ENCODE results near the gene SIL1. TPM values are rescaled to one million over a fixed set of nuclear protein-coding genes. Genes with fewer than 3 reads are reported as not detected.

The SIL1 gene
- total and polyA plus RNA-seq, 2 of the 8 experiments (the other 6 are each of a cell fraction or from before 2014, with no cell fraction given), result 8.3 to 12.8 TPM

DNA sequence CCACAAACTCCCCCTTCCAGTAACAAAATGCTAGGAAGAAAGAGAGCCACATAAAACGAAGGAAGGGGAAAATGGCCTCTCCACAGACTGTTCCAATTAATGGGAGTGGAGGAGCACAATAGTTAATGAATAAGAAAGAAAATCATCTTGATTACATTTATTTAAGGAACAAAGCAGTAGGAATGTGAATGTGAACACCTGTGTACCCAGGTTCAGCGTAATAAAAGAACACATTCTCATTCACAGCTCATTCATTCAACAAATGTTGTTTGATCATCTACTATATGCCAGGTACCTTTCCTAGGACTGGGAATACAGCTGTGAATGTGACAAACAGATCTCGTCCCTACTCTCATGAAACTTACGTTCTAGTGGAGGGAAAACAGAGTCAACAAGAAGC is 35.7 kb downstream of the SIL1 start:
- ChIA-PET CTCF (ENCODE audit: partially characterized antibody) (interaction anchor here (0.7 to 1.3 kb wide), 5 partner anchors 11 to 293 kb away, joined by 3 to 4 read pairs (median 3); no protein-coding TSS in a partner anchor), POLR2A (ENCODE audit: partially characterized antibody) (interaction anchor here (0.6 to 1.7 kb wide), 6 partner anchors 15 to 438 kb away, joined by 3 to 6 read pairs (median 4); partner anchors contain the start of gene SIL1)
- no peak overlapping the region for H3K56ac ChIP-seq (replicated peaks; ENCODE audit: insufficient read length, low read depth, low read length)
- H3K4me2 ChIP-seq (ENCODE audit: insufficient read depth in 1 of 2, low read depth in 2 of 2, low read length in 2 of 2), result no peak overlapping the region
- peaks cover 0 to 15% (median 5%) of the 10 kb centered on the region in 4 experiments; a peak in 3 of 7 replicates for H3K4me1 ChIP-seq (replicated peaks in 1 of 4; ENCODE audit: control insufficient read depth in 3 of 4, insufficient read depth in 4 of 4, low read length in 3 of 4)
- no peaks in the 10 kb centered on the region; the same call in none of the 2 replicates for H3K23me2 ChIP-seq (ENCODE audit: low read depth, low read length)
- H3K23ac ChIP-seq (ENCODE audit: insufficient read length), result no peak overlapping the region
- H2AFZ ChIP-seq (ENCODE audit: low read length), result no peak overlapping the region
- H3K79me2 ChIP-seq (ENCODE audit: control insufficient read depth in 1 of 2, insufficient read depth in 2 of 2, low read length in 2 of 2), result no peaks in the 10 kb centered on the region
- no peaks in the 10 kb centered on the region for H3K79me1 ChIP-seq (ENCODE audit: low read depth, low read length)
- 79% methylated on average over 4 of the region's 4 CpGs; no CpG with 5 or more reads in 1 of the 2 experiments for WGBS, 2 experiments (ENCODE audit: extremely low coverage in 1 of 2, insufficient coverage in 1 of 2, insufficient read length in 1 of 2, insufficient replicate concordance in 2 of 2, low coverage in 1 of 2, low lambda C conversion rate in 2 of 2, missing lambda C conversion rate in 1 of 2)
- H4K20me1 ChIP-seq (replicated peaks in 1 of 2; ENCODE audit: control insufficient read depth in 1 of 2, insufficient read depth in 2 of 2, low read length in 2 of 2), result no peaks in the 10 kb centered on the region
- no peaks in the 10 kb centered on the region for H3K9me3 ChIP-seq (ENCODE audit: insufficient read depth in 2 of 2, low read depth in 1 of 2, low read length in 1 of 2)
- no peak overlapping the region for H4K91ac ChIP-seq (replicated peaks; ENCODE audit: insufficient read length, low read length)
- no peak overlapping the region for H3K9ac ChIP-seq (replicated peaks in 1 of 4; ENCODE audit: extremely low read depth in 1 of 4, low read depth in 3 of 4, low read length in 3 of 4)
- H2BK20ac ChIP-seq (ENCODE audit: low read length), result no peak overlapping the region
- no peak for FAIRE-seq
- H3K14ac ChIP-seq (ENCODE audit: insufficient read length), result no peak overlapping the region
- no peak overlapping the region for H3K4ac ChIP-seq (replicated peaks; ENCODE audit: insufficient read length, low read depth, low read length)
- no peak overlapping the region for H3K18ac ChIP-seq (ENCODE audit: extremely low read depth, low read length)
- H2BK12ac ChIP-seq (ENCODE audit: low read depth, low read length), result no peak overlapping the region
- no peak overlapping the region for H2BK15ac ChIP-seq (ENCODE audit: low read length)
- no peak overlapping the region for H3K27ac ChIP-seq (ENCODE audit: low read depth, low read length)
- H2AK5ac ChIP-seq (ENCODE audit: low read depth, low read length), result no peak overlapping the region
- H2BK120ac ChIP-seq (replicated peaks; ENCODE audit: low read depth, low read length), result no peak overlapping the region
- no peak overlapping the region for H4K5ac ChIP-seq (ENCODE audit: insufficient read length, low read depth, low read length)
- H2BK5ac ChIP-seq (ENCODE audit: low read depth, low read length), result no peak overlapping the region
- DNase-seq (ENCODE audit: low read depth in 1 of 2, low spot score in 2 of 2), result no peak
- no peak overlapping the region for H4K8ac ChIP-seq (ENCODE audit: extremely low read depth, insufficient read depth, low read length)
- no peaks in the 10 kb centered on the region for H3K36me3 ChIP-seq (ENCODE audit: control insufficient read depth in 2 of 4, insufficient read depth in 4 of 4, low read length in 3 of 4)
- no peak overlapping the region for H3K4me3 ChIP-seq (ENCODE audit: extremely low read depth in 1 of 4, insufficient read depth in 2 of 4, low read depth in 3 of 4, low read length in 4 of 4)
- H3K27me3 ChIP-seq (replicated peaks in 1 of 4; ENCODE audit: control insufficient read depth in 3 of 4, extremely low read depth in 1 of 4, insufficient read depth in 3 of 4, low read length in 3 of 4), result no peaks in the 10 kb centered on the region
- TF ChIP-seq RNF2 (IDR thresholded peaks at IDR 0.05; ENCODE audit: borderline replicate concordance, low read depth, low read length, missing control alignments, poor library complexity, severe bottlenecking), result no peak
- TF ChIP-seq EZH2 (IDR thresholded peaks at IDR 0.05; ENCODE audit: low read depth, low read length, severe bottlenecking), result no peak
- TF ChIP-seq, protein P1, sequence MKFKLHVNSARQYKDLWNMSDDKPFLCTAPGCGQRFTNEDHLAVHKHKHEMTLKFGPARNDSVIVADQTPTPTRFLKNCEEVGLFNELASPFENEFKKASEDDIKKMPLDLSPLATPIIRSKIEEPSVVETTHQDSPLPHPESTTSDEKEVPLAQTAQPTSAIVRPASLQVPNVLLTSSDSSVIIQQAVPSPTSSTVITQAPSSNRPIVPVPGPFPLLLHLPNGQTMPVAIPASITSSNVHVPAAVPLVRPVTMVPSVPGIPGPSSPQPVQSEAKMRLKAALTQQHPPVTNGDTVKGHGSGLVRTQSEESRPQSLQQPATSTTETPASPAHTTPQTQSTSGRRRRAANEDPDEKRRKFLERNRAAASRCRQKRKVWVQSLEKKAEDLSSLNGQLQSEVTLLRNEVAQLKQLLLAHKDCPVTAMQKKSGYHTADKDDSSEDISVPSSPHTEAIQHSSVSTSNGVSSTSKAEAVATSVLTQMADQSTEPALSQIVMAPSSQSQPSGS (IDR thresholded peaks at IDR 0.05; ENCODE audit: low read length), result no peak
- no peak for TF ChIP-seq SP2 (IDR thresholded peaks at IDR 0.05; ENCODE audit: low read length)
- TF ChIP-seq ZNF274 (IDR thresholded peaks at IDR 0.05; ENCODE audit: borderline replicate concordance, extremely low read depth, low read length), result no peak
- TF ChIP-seq TAF7 (optimal IDR thresholded peaks at IDR 0.05; ENCODE audit: borderline replicate concordance, low read depth, low read length), result no peak
- TF ChIP-seq SP1 (IDR thresholded peaks at IDR 0.05; ENCODE audit: low read depth, low read length), result no peak
- TF ChIP-seq SAP30 (IDR thresholded peaks at IDR 0.05; ENCODE audit: insufficient read depth, insufficient replicate concordance, low read length), result no peak
- no peak for TF ChIP-seq MAFK (IDR thresholded peaks at IDR 0.05; ENCODE audit: low read depth, low read length)
- no peak for TF ChIP-seq FOSL1 (IDR thresholded peaks at IDR 0.05; ENCODE audit: insufficient read depth, low read depth, low read length)
- no peak for TF ChIP-seq SIRT6 (IDR thresholded peaks at IDR 0.05; ENCODE audit: low read length)
- no peak for TF ChIP-seq SUZ12 (IDR thresholded peaks at IDR 0.05; ENCODE audit: low read length)
